PFSK-1 (cell line): ENCODE results near the gene PIGZ.

Source experiments
- POLR2AphosphoS5 ChIP-seq: IDR thresholded peaks from 2 replicates; pipeline ENCODE4 v1.6.1; 2012; ENCODE audit warnings: low read depth, mild to moderate bottlenecking, control low read depth, low read length, moderate library complexity
- TAF1 ChIP-seq: IDR thresholded peaks from 2 replicates; pipeline ENCODE4 v1.6.1; 2012; ENCODE audit warnings: low read length, control low read depth, borderline replicate concordance; ENCODE audit not compliant: insufficient read depth

DNA sequence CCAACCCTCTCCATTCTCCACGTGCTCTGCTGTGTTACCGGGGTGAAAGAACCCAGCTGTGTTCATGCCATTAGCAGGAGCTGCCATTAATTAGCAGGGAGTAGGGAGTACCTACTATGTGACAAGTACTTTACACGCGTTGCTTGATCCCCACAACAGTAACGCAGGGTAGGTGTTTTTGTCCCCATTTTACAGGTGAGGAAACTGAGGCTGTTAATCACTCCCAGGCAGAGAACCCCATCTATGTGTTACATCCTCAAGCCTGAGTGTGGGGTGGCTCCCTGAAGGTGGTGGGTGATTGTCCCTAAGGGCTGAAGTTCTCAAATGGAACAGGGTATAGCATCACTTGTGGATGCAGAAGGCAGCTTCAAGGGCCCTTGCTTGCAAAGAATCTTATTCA, 38.2 kb upstream of the PIGZ start:
- TF ChIP-seq TAF1, result no peak
- TF ChIP-seq POLR2AphosphoS5, result no peak
